Mucosa of descending colon (tissue), 3 donors: ENCODE data around the gene GFOD1. TPM values are rescaled to one million over a fixed set of nuclear protein-coding genes. Genes with fewer than 3 reads are reported as not detected.
A peak's percentile ranks its signal among the peaks of the same experiment; 100 is the strongest.
"Not testable (repeated sequence)": the region's sequence is repeated elsewhere in the genome, so short reads cannot be mapped to it uniquely, and the experiment has no call there.

ENCODE experiments used
- ATAC-seq: fragments of 200-7000 bp; cut with Tn5 transposase; one replicate; pipeline ENCODE4 v1.9.1; 2020; ENCODE audit warnings: mild to moderate bottlenecking, moderate library complexity
- DNase-seq, 3 donors: peaks; one replicate each; pipeline ENCODE4 v3.0.0-alpha.2; 2020
- H3K36me3 ChIP-seq: fragments of 200-600 bp; one replicate; pipeline ENCODE4 v1.8.0; 2021; ENCODE audit warnings: low read depth, mild to moderate bottlenecking
- H3K4me1 ChIP-seq: fragments of 200-600 bp; one replicate; pipeline ENCODE4 v1.8.0; 2021; ENCODE audit warnings: low read depth, mild to moderate bottlenecking
- H3K4me3 ChIP-seq: fragments of 200-600 bp; one replicate; pipeline ENCODE4 v1.8.0; 2021; ENCODE audit warnings: mild to moderate bottlenecking
- H3K9me3 ChIP-seq: fragments of 200-600 bp; one replicate; pipeline ENCODE4 v1.8.0; 2021; ENCODE audit warnings: mild to moderate bottlenecking
- CTCF ChIP-seq: fragments of 200-600 bp; IDR thresholded peaks from one replicate; pipeline ENCODE4 v1.8.0; 2022; ENCODE audit warnings: antibody characterized with exemption, mild to moderate bottlenecking
- intact Hi-C, 2 donors: fragments of 100-400 bp; cut with DNase I in 1 of 2; cut with micrococcal nuclease in 1 of 2; formaldehyde crosslinking; loops; one replicate each; pipeline versions ENCODE4 v1.11.0 to v1.11.1; 2022; cut with DNase I, micrococcal nuclease
- total RNA-seq, 3 donors: library from RNA; stranded (reverse); fragmentation: NEBNext Ultra II Directional in 2 of 3; extraction: Animal tissue kit (Norgen Biotek cat#: 25700) in 2 of 3; gene quantifications; one replicate each; pipeline versions ENCODE4 v1.2.1 to v1.2.4, GENCODE V29; 2021 to 2023
- donor health status: DM: no; HTN: no; CAD: no; lungs with moderate emphysema.
- donor health status: DM: no; HTN: no; CAD: no.
- donor health status: DM: no; HTN: yes; CAD: no.

GFOD1 gene
- total RNA-seq, 3 donors from 2014 or later: 10.4 to 22.4 (median 13.2) TPM

DNA sequence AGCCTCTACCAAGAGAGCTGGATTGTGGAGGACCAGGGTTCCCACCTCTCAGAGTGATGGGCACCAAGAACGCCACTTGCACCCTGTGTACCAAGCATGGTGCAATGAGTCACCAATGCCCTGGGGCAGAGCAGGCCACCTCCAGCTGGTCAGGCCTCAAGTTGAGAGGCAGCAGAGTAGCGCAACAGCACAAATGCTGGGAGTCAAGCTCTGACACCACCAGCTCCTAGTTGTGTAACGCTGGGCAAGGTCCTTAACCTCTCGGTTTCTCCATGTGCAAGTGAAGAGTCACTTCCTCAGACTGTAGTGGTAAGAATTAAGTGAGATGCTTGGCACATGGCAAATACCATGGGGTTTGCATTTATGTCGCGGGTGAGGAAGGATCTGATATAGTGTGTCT lies 25.6 kb downstream of the GFOD1 start:
- intact Hi-C loops: no loop called here
- no peak for DNase-seq
- Histone ChIP-seq H3K4me3 (no peak overlapping the region), H3K9me3 (no peaks in the 10 kb centered on the region), H3K4me1 (peaks cover 5% of the 10 kb centered on the region), H3K36me3 (no peaks in the 10 kb centered on the region)
- TF ChIP-seq CTCF: no peak
- ATAC-seq: no peak

DNA sequence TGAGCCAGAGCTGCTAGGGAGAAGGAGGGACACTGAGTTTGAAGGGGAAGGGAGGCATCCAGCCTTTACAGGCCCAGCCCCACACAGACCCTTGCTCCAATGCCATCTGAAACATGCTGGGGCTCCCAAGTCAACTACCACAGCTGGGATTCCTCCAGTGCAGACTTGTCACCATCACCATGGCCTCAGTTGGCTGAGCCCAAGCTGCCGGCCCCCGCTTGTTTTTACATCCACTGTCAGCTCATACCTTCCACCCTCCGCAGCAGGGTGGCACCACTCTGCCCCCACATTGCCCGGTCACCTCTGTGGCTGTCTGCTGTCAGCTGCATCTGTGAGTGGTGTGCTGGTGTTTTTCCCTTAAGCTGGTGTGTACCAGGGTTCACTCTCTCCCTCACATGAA lies 26.1 kb downstream of the GFOD1 start:
- no peaks in the 10 kb centered on the region for H3K9me3 ChIP-seq
- H3K4me1 ChIP-seq: peaks cover under 1% of the 10 kb centered on the region
- intact Hi-C loops: no loop called here
- H3K36me3 ChIP-seq: no peaks in the 10 kb centered on the region
- no peak overlapping the region for H3K4me3 ChIP-seq
- no peak for DNase-seq
- ATAC-seq: no peak
- TF ChIP-seq CTCF: no peak

DNA sequence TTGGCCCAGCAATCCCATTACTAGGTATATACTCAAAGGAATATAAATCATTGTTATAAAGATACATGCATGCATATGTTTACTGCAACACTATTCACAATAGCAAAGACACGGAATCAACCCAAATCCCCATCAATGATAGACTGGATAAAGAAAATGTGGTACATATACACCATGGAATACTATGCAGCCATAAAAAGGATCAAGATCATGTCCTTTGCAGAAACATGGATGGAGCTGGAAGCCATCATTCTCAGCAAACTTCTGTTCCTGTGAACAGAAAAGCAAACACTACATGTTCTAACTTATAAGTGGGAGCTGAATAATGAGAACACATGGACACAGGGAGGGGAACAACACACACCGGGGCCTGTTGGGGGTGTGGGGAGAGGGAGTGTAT lies 27.1 kb downstream of the GFOD1 start:
- DNase-seq, H3K9me3 ChIP-seq, H3K4me1 ChIP-seq, H3K4me3 ChIP-seq, intact Hi-C loops, H3K36me3 ChIP-seq, ATAC-seq: not testable (repeated sequence)

DNA sequence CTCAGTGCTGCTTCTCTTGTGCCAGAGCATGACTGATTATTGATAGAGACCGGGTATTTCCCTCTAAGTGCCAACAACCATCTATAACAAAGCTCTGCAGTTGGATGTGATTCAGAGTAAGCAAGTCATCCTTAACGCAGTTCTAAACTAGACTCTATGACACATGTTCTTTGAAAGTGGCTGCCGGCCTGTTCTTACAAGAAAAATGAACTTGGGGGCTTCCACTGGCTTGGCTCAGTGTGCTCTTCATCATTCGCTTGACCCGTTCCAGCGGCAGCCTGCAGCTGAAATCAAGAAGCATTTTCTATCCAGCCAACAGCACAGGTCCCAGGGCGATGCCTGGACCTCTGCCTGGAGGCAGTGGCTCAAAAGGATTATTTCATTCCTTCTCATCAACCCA lies 29.8 kb downstream of the GFOD1 start:
- H3K9me3 ChIP-seq: no peaks in the 10 kb centered on the region
- H3K4me3 ChIP-seq: no peak overlapping the region
- H3K4me1 ChIP-seq: no peaks in the 10 kb centered on the region
- ATAC-seq: no peak
- no peak for TF ChIP-seq CTCF
- DNase-seq: no peak
- intact Hi-C loops: no loop called here
- no peaks in the 10 kb centered on the region for H3K36me3 ChIP-seq

GRCh38 chr6:13455552-13455966 lies 31.8 kb downstream of the GFOD1 start:
- no peak for ATAC-seq
- no peaks in the 10 kb centered on the region for H3K36me3 ChIP-seq
- no peaks in the 10 kb centered on the region for H3K9me3 ChIP-seq
- DNase-seq: no peak
- TF ChIP-seq CTCF: no peak
- H3K4me1 ChIP-seq: no peaks in the 10 kb centered on the region
- intact Hi-C loops: no loop called here
- no peak overlapping the region for H3K4me3 ChIP-seq

- no peak overlapping the region for H3K4me3 ChIP-seq
- intact Hi-C loops: no loop called here
- ATAC-seq (peak; percentile 72), DNase-seq (peak; percentile 42 to 67 (median 45))
- no peaks in the 10 kb centered on the region for H3K9me3 ChIP-seq
- no peak for TF ChIP-seq CTCF
- no peaks in the 10 kb centered on the region for H3K36me3 ChIP-seq
- H3K4me1 ChIP-seq: no peaks in the 10 kb centered on the region
These were observed 32.8 kb downstream of the GFOD1 start for GRCh38 chr6:13454286-13455221.
